Measurements from ENCODE around the gene CHDH. TPM values are rescaled to one million over a fixed set of nuclear protein-coding genes. Genes with fewer than 3 reads are reported as not detected.

Gene CHDH
- total and polyA plus RNA-seq, 2 donors (not counting 3 experiments of a cell fraction or from before 2014, with no cell fraction given) = 0.04 to 0.06 TPM

DNA sequence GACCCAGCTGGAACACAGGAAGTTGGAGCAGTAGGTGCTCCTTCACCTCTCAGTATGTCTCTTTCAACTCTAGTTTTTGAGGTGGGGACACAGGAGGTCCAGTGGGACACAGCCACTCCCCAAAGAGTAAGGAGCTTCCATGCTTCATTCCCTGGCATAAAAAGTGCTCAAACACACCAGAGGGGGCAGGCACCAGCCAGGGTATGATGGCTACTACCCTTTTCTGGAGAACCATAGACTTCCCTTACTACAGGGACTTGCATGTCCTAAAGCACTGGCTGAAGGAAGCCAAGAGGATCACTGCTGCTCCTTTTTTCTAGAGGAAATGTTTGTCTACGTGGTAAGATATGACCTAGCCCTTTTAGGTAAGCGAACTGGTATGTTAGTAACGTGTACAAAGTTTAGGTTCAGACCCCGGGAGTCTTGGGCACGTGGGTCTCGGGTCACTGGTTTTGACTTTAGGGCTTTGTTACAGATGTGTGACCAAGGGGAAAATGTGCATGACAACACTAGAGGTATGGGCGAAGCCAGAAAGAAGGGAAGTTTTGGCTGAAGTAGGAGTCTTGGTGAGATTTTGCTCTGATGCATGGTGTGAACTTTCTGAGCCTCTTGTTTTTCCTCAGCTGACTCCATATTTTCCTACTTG is 12.0 kb upstream of the CHDH start:
- no peak for FAIRE-seq

More for the DNA sequence above, 12.0 kb upstream of the CHDH start:
- Histone ChIP-seq H3K9me1 (replicated peaks; ENCODE audit: control insufficient read depth, extremely low read depth, insufficient read depth, low read length) (no peaks in the 10 kb centered on the region), H3K27me3 (ENCODE audit: control insufficient read depth in 2 of 2, insufficient read depth in 2 of 2, low read length in 2 of 2) (no peaks in the 10 kb centered on the region), H2AFZ (ENCODE audit: low read depth, low read length) (no peak overlapping the region), H3K79me2 (ENCODE audit: control insufficient read depth, insufficient read depth, low read length) (no peaks in the 10 kb centered on the region), H3K4me1 (ENCODE audit: control insufficient read depth, extremely low read depth, insufficient read depth, low read length) (no peaks in the 10 kb centered on the region), H3K9ac (replicated peaks; ENCODE audit: extremely low read depth, insufficient read depth, low read length) (no peak overlapping the region), H4K20me1 (replicated peaks; ENCODE audit: control insufficient read depth, extremely low read depth, insufficient read depth, low read length) (no peaks in the 10 kb centered on the region), H3K4me2 (ENCODE audit: insufficient read depth, low read length) (no peak overlapping the region), H3K36me3 (ENCODE audit: control insufficient read depth in 2 of 2, extremely low read depth in 1 of 2, insufficient read depth in 2 of 2, low read length in 2 of 2) (peaks cover under 1 to 2% of the 10 kb centered on the region in 2 experiments), H3K4me3 (replicated peaks in 1 of 3; ENCODE audit: insufficient read depth in 1 of 3, low read depth in 1 of 3, low read length in 3 of 3) (no peak overlapping the region), H3K27ac (ENCODE audit: insufficient read depth, low read depth, low read length) (no peak overlapping the region), H3K9me3 (replicated peaks; ENCODE audit: control insufficient read depth, insufficient read depth, low read length) (no peaks in the 10 kb centered on the region)
- TF ChIP-seq GATA2 (IDR thresholded peaks at IDR 0.05; ENCODE audit: insufficient read depth, insufficient read length, low read depth, low read length) (no peak), MYC (IDR thresholded peaks at IDR 0.05; ENCODE audit: low read depth, low read length) (no peak), POLR2A (IDR thresholded peaks at IDR 0.05; ENCODE audit: low read depth, low read length) (no peak), MAX (IDR thresholded peaks at IDR 0.05; ENCODE audit: insufficient read depth, insufficient read length) (no peak), FOS (IDR thresholded peaks at IDR 0.05; ENCODE audit: borderline replicate concordance, insufficient read depth, low read length) (no peak), POLR2AphosphoS5 (IDR thresholded peaks at IDR 0.05; ENCODE audit: insufficient read depth, low read depth, low read length) (no peak), EZH2 (IDR thresholded peaks at IDR 0.05; ENCODE audit: borderline replicate concordance, low read depth, low read length, severe bottlenecking) (no peak), JUN (IDR thresholded peaks at IDR 0.05; ENCODE audit: borderline replicate concordance, insufficient read depth, insufficient read length, low read depth) (no peak), CTCF (IDR thresholded peaks at IDR 0.05; ENCODE audit: extremely low read depth in 1 of 2, insufficient read depth in 1 of 2, low read depth in 1 of 2, low read length in 2 of 2) (no peak)
- dilution Hi-C loops (cut with MboI; ENCODE audit: extremely low pct_ligation_motif_present, low sequenced_read_pairs) (no loop called here), intact Hi-C loops (cut with micrococcal nuclease) (no loop called here)
- no TSS peak for BruUV-seq (replicated peaks)
- POLR2A ChIA-PET = no interaction called here
- CTCF ChIA-PET = no interaction called here
- DNase-seq (ENCODE audit: low read depth, low spot score) = no peak
